Measurements from ENCODE around the gene NGLY1.

The NGLY1 gene

GRCh38 chr3:25783661-25784512, 644 bp upstream of the NGLY1 start:
- DNase-seq = no peak

- no peak for DNase-seq
These were observed 656 bp downstream of the NGLY1 start for GRCh38 chr3:25782636-25782937.

- DNase-seq = no peak
These were observed 1.3 kb downstream of the NGLY1 start for GRCh38 chr3:25781758-25782594.

GRCh38 chr3:25781145-25781757, 2.0 kb downstream of the NGLY1 start:
- DNase-seq = no peak

GRCh38 chr3:25780618-25781017, 2.6 kb downstream of the NGLY1 start:
- DNase-seq = no peak

- DNase-seq = no peak
These were observed 7.3 kb downstream of the NGLY1 start for GRCh38 chr3:25775936-25776335.

- DNase-seq = no peak
These were observed 14.4 kb downstream of the NGLY1 start for GRCh38 chr3:25768851-25769250.

- DNase-seq = no peak
These were observed 31.5 kb downstream of the NGLY1 start for GRCh38 chr3:25751725-25752124.

GRCh38 chr3:25751048-25751447, 32.2 kb downstream of the NGLY1 start:
- DNase-seq = no peak

- no peak for DNase-seq
These were observed 34.1 kb downstream of the NGLY1 start for GRCh38 chr3:25749031-25749581.

GRCh38 chr3:25748189-25748588, 35.1 kb downstream of the NGLY1 start:
- no peak for DNase-seq

GRCh38 chr3:25747033-25747432, 36.2 kb downstream of the NGLY1 start:
- DNase-seq = no peak

GRCh38 chr3:25744470-25744869, 38.8 kb downstream of the NGLY1 start:
- no peak for DNase-seq

- no peak for DNase-seq
These were observed 55.1 kb downstream of the NGLY1 start for GRCh38 chr3:25728101-25728500.

GRCh38 chr3:25727316-25727715, 55.9 kb downstream of the NGLY1 start:
- DNase-seq = no peak

GRCh38 chr3:25725810-25726209, 57.4 kb downstream of the NGLY1 start:
- no peak for DNase-seq

- DNase-seq = no peak
These were observed 58.1 kb downstream of the NGLY1 start for GRCh38 chr3:25724948-25725645.

GRCh38 chr3:25723802-25724201, 59.4 kb downstream of the NGLY1 start:
- DNase-seq = no peak

- DNase-seq = no peak
These were observed 63.9 kb downstream of the NGLY1 start for GRCh38 chr3:25719321-25719720.

- DNase-seq = no peak
These were observed 69.8 kb downstream of the NGLY1 start for GRCh38 chr3:25713341-25713985.

GRCh38 chr3:25711090-25711489, 72.2 kb downstream of the NGLY1 start:
- no peak for DNase-seq

- DNase-seq = no peak
These were observed 75.2 kb downstream of the NGLY1 start for GRCh38 chr3:25708036-25708435.

All from effector CD8-positive, alpha-beta T cell (primary cell).